GM21717 (cell line): ENCODE data around the gene DPH5.
"Not testable (repeated sequence)": the region's sequence is repeated elsewhere in the genome, so short reads cannot be mapped to it uniquely, and the experiment has no call there.

Experiments
- ATAC-seq: cut with Tn5 transposase; IDR thresholded peaks from one replicate; pipeline ENCODE4 v1.9.1; 2021; ENCODE audit warnings: mild to moderate bottlenecking, moderate library complexity; ENCODE audit not compliant: unreplicated experiment

DPH5 gene

GRCh38 chr1:101025657-101026429 lies at the start of gene DPH5:
Gene DPH5, minus strand, starts transcription at chr1:101025784. Its CDS starts 341 bp downstream, at chr1:101025443.
- ATAC-seq, result peak; percentile 81

- ATAC-seq, result no peak
Measured at GRCh38 chr1:101073836-101074235, 48.3 kb upstream of the DPH5 start.

- ATAC-seq, result no peak
Measured at GRCh38 chr1:101071470-101071891, 45.9 kb upstream of the DPH5 start.

- no peak for ATAC-seq
Measured at GRCh38 chr1:101069158-101069557, 43.6 kb upstream of the DPH5 start.

GRCh38 chr1:101066937-101067335 lies 41.4 kb upstream of the DPH5 start:
- ATAC-seq, result not testable (repeated sequence)

GRCh38 chr1:101066260-101066936 lies 40.8 kb upstream of the DPH5 start:
- no peak for ATAC-seq

GRCh38 chr1:101065575-101065974 lies 40.0 kb upstream of the DPH5 start:
- no peak for ATAC-seq

- ATAC-seq, result no peak
Measured at GRCh38 chr1:101064697-101065096, 39.1 kb upstream of the DPH5 start.

GRCh38 chr1:101060992-101061391 lies 35.4 kb upstream of the DPH5 start:
- ATAC-seq, result no peak

GRCh38 chr1:101059945-101060542 lies 34.5 kb upstream of the DPH5 start:
- no peak for ATAC-seq

GRCh38 chr1:101055623-101056022 lies 30.0 kb upstream of the DPH5 start:
- no peak for ATAC-seq

- ATAC-seq, result peak; percentile 84
Measured at GRCh38 chr1:101051688-101052638, 26.4 kb upstream of the DPH5 start.

- no peak for ATAC-seq
Measured at GRCh38 chr1:101050869-101051268, 25.3 kb upstream of the DPH5 start.

- ATAC-seq, result no peak
Measured at GRCh38 chr1:101044749-101045148, 19.2 kb upstream of the DPH5 start.

- ATAC-seq, result no peak
Measured at GRCh38 chr1:101044259-101044658, 18.7 kb upstream of the DPH5 start.

- ATAC-seq, result no peak
Measured at GRCh38 chr1:101043776-101044175, 18.2 kb upstream of the DPH5 start.

- ATAC-seq, result no peak
Measured at GRCh38 chr1:101041300-101041699, 15.7 kb upstream of the DPH5 start.

- no peak for ATAC-seq
Measured at GRCh38 chr1:101040666-101041065, 15.1 kb upstream of the DPH5 start.

- ATAC-seq, result no peak
Measured at GRCh38 chr1:101039245-101039644, 13.7 kb upstream of the DPH5 start.

GRCh38 chr1:101037316-101037715 lies 11.7 kb upstream of the DPH5 start:
- ATAC-seq, result no peak

GRCh38 chr1:101033017-101033416 lies 7.4 kb upstream of the DPH5 start:
- no peak for ATAC-seq
